Mesenchymal stem cell (in vitro differentiated cells and primary cell): ENCODE results near the gene TECR. TPM values are rescaled to one million over a fixed set of nuclear protein-coding genes. Genes with fewer than 3 reads are reported as not detected.

Source experiments
- DNase-seq: peaks from one replicate; pipeline ENCODE4 v3.0.0-alpha.2; 2013
- H2AFZ ChIP-seq: one replicate; pipeline ENCODE4 v1.6.1; 2013; ENCODE audit warnings: low read depth, mild to moderate bottlenecking, control low read depth, inconsistent platforms, low read length, moderate library complexity
- H2AK5ac ChIP-seq: 2 replicates; pipeline ENCODE4 v1.6.1; 2013; ENCODE audit warnings: low read length, moderate library complexity, mild to moderate bottlenecking, inconsistent platforms; ENCODE audit not compliant: severe bottlenecking
- H2BK120ac ChIP-seq: one replicate; pipeline ENCODE4 v1.6.1; 2013; ENCODE audit warnings: low read depth, mild to moderate bottlenecking, inconsistent platforms, low read length, moderate library complexity
- H2BK12ac ChIP-seq, 2 experiments: one replicate each; pipeline ENCODE4 v1.6.1; 2013; ENCODE audit warnings: inconsistent platforms in 2 of 2, low read length in 2 of 2, mild to moderate bottlenecking in 2 of 2, moderate library complexity in 2 of 2, control low read depth in 1 of 2
- H2BK15ac ChIP-seq: one replicate; pipeline ENCODE4 v1.6.1; 2013; ENCODE audit warnings: mild to moderate bottlenecking, low read depth, inconsistent platforms; ENCODE audit not compliant: poor library complexity, severe bottlenecking
- H2BK5ac ChIP-seq: 2 replicates; pipeline ENCODE4 v1.6.1; 2013; ENCODE audit warnings: low read depth, mild to moderate bottlenecking, low read length, control low read depth, inconsistent platforms; ENCODE audit not compliant: poor library complexity, severe bottlenecking
- H3K14ac ChIP-seq, 2 experiments: one replicate each; pipeline ENCODE4 v1.6.1; 2013; ENCODE audit warnings: inconsistent platforms in 2 of 2, low read length in 2 of 2, control low read depth in 1 of 2, mild to moderate bottlenecking in 1 of 2, moderate library complexity in 1 of 2
- H3K18ac ChIP-seq, 2 experiments: one replicate each; pipeline ENCODE4 v1.6.1; 2013; ENCODE audit warnings: inconsistent platforms in 2 of 2, low read length in 2 of 2, control low read depth in 1 of 2, low read depth in 1 of 2, mild to moderate bottlenecking in 1 of 2
- H3K23ac ChIP-seq, 2 experiments: one replicate each; pipeline ENCODE4 v1.6.1; 2013; ENCODE audit warnings: inconsistent platforms in 2 of 2, low read length in 2 of 2, mild to moderate bottlenecking in 2 of 2, moderate library complexity in 2 of 2, control low read depth in 1 of 2
- H3K27ac ChIP-seq: 2 replicates; pipeline ENCODE4 v1.5.1; 2013; ENCODE audit warnings: mild to moderate bottlenecking, moderate library complexity, low read length, control low read depth, inconsistent platforms; ENCODE audit not compliant: poor library complexity, severe bottlenecking
- H3K27me3 ChIP-seq, 2 experiments: 2 replicates each; pipeline versions ENCODE4 v1.6.1 to v1.7.0; 2013; ENCODE audit warnings: low read length in 2 of 2, mild to moderate bottlenecking in 2 of 2, moderate library complexity in 2 of 2, control low read depth in 1 of 2, inconsistent platforms in 1 of 2; ENCODE audit not compliant: control insufficient read depth in 1 of 2, insufficient read depth in 1 of 2
- H3K36me3 ChIP-seq, 2 experiments: 2 replicates each; pipeline versions ENCODE4 v1.6.1 to v1.7.0; 2013; ENCODE audit warnings: low read length in 2 of 2, control low read depth in 1 of 2, inconsistent platforms in 1 of 2, low read depth in 1 of 2, mild to moderate bottlenecking in 1 of 2; ENCODE audit not compliant: insufficient read depth in 2 of 2, control insufficient read depth in 1 of 2
- H3K4ac ChIP-seq, 2 experiments: one replicate each; pipeline ENCODE4 v1.6.1; 2013; ENCODE audit warnings: inconsistent platforms in 2 of 2, low read length in 2 of 2, mild to moderate bottlenecking in 2 of 2, moderate library complexity in 2 of 2, control low read depth in 1 of 2, low read depth in 1 of 2
- H3K4me1 ChIP-seq: 2 replicates; pipeline ENCODE4 v1.6.1; 2013; ENCODE audit warnings: low read depth, low read length, control low read depth; ENCODE audit not compliant: control insufficient read depth, insufficient read depth
- H3K4me2 ChIP-seq: 2 replicates; pipeline ENCODE4 v1.6.1; 2013; ENCODE audit warnings: low read length, mild to moderate bottlenecking, inconsistent platforms; ENCODE audit not compliant: poor library complexity, severe bottlenecking
- H3K4me3 ChIP-seq, 2 experiments: 2 replicates each; pipeline versions ENCODE4 v1.5.1 to v1.7.0; 2013; ENCODE audit warnings: low read length in 2 of 2, mild to moderate bottlenecking in 2 of 2, control low read depth in 1 of 2, low read depth in 1 of 2; ENCODE audit not compliant: insufficient read depth in 1 of 2
- H3K79me1 ChIP-seq: replicated peaks from 2 replicates; pipeline ENCODE4 v1.6.1; 2013; ENCODE audit warnings: mild to moderate bottlenecking, control low read depth, low read length, inconsistent platforms; ENCODE audit not compliant: poor library complexity, severe bottlenecking
- H3K9ac ChIP-seq: 2 replicates; pipeline ENCODE4 v1.7.0; 2013; ENCODE audit warnings: mild to moderate bottlenecking, low read length, moderate library complexity
- H3K9me3 ChIP-seq: 2 replicates; pipeline ENCODE4 v1.7.0; 2013; ENCODE audit warnings: mild to moderate bottlenecking, low read length; ENCODE audit not compliant: control insufficient read depth
- H4K8ac ChIP-seq: one replicate; pipeline ENCODE4 v1.6.1; 2013; ENCODE audit warnings: inconsistent platforms, mild to moderate bottlenecking, low read length, moderate library complexity
- H4K91ac ChIP-seq: one replicate; pipeline ENCODE4 v1.6.1; 2013; ENCODE audit warnings: mild to moderate bottlenecking, low read length, inconsistent platforms
- WGBS: methylation state at CpG from one replicate; pipeline ENCODE4 v1.1.7; 2013; ENCODE audit warnings: mixed read lengths; 5-methylcytosine and 5-hydroxymethylcytosine counted together
- polyA plus RNA-seq, 2 experiments: library from polyadenylated mRNA; stranded (reverse); fragments of 200-250 nt; gene quantifications; one replicate each; pipeline ENCODE4 v1.2.3, GENCODE V29; 2013

Gene TECR
- polyA plus RNA-seq (2013, experiment 1 of 2), result 136 TPM
- polyA plus RNA-seq (2013, experiment 2 of 2), result 131 TPM

DNA sequence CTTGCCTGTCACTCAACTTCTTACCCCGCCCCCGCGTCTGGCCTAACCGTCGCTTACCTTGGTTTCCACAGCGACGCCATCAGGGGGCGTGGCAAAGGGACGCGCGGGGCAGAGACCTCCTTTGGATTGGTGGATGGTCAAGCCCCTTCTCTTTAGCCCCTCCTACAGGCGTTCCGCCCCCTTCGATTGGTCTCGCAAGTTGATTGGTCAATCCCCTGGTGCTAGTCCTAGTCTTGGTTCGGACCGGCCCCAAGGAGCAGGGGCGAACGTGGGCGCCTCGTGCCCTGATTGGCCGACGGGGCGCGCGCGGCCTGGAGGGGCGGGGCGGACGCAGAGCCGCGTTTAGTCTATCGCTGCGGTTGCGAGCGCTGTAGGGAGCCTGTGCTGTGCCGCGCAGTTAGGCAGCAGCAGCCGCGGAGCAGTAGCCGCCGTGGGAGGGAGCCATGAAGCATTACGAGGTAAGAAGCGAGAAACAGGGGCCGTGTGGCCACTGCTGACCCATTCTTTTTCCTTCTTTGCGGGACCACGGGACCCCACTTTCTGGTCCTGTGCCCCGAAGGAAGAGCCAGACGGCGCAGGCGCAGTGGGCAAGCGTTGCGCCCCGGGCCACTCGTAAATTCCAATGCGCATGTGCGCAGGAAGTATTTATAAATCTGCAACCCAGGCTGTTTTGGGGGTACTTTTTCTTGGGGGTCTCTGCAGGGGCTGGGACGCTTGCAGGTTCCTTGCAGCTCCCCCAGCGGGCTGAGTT is at the start of gene TECR:
TSS of gene TECR (plus strand) at position 341 of the 751 bp plus-strand sequence. CDS start at position 444, 103 bp downstream.
- Histone ChIP-seq H3K4ac (peak within 1 kb of the TSS in 1 of 2 experiments; percentile 88), H2AK5ac (no peak within 1 kb of the TSS), H2BK5ac (no peak within 1 kb of the TSS), H4K8ac (peak within 1 kb of the TSS; percentile 95), H3K4me3 (peak within 1 kb of the TSS; percentile 84 to 96), H3K14ac (peak within 1 kb of the TSS; percentile 57 to 95), H3K79me1 (peaks cover 15% of the 10 kb centered on the region), H3K27me3 (no peaks in the 10 kb centered on the region), H3K4me2 (peak within 1 kb of the TSS; percentile 98), H3K27ac (peak within 1 kb of the TSS; percentile 93), H3K18ac (peak within 1 kb of the TSS; percentile 88 to 98), H2BK15ac (peak within 1 kb of the TSS; percentile 83), H3K4me1 (peaks cover 18% of the 10 kb centered on the region), H4K91ac (peak within 1 kb of the TSS; percentile 87), H3K9ac (peak within 1 kb of the TSS; percentile 92), H3K9me3 (no peaks in the 10 kb centered on the region), H2AFZ (peak within 1 kb of the TSS; percentile 86), H2BK12ac (peak within 1 kb of the TSS; percentile 23 to 73), H3K36me3 (no peaks in the 10 kb centered on the region), H2BK120ac (peak within 1 kb of the TSS; percentile 19), H3K23ac (peak within 1 kb of the TSS; percentile 66 to 85)
- under 1% methylated on average over 59 of the region's 59 CpGs for WGBS
- peak; percentile 100 for DNase-seq

- no peaks in the 10 kb centered on the region for H3K9me3 ChIP-seq
- peak; percentile 43 for DNase-seq
- H4K8ac ChIP-seq, result peak overlapping the region; percentile 40
- WGBS, result 62% methylated on average over 43 of the region's 43 CpGs
- peak overlapping the region; percentile 54 for H4K91ac ChIP-seq
- H2BK5ac ChIP-seq, result peak overlapping the region; percentile 35
- H3K4ac ChIP-seq, result no peak overlapping the region
- no peak overlapping the region for H3K14ac ChIP-seq
- no peak overlapping the region for H2AFZ ChIP-seq
- H3K4me2 ChIP-seq, result no peak overlapping the region
- H3K27me3 ChIP-seq, result peaks cover 0 to under 1% of the 10 kb centered on the region in 2 experiments
- peak overlapping the region; percentile 94 for H2AK5ac ChIP-seq
- H3K9ac ChIP-seq, result no peak overlapping the region
- H3K23ac ChIP-seq, result no peak overlapping the region
- peak overlapping the region; percentile 8 for H3K27ac ChIP-seq
- H2BK120ac ChIP-seq, result no peak overlapping the region
- H3K4me3 ChIP-seq, result no peak overlapping the region
- H3K18ac ChIP-seq, result peak overlapping the region in 1 of 2 experiments; percentile 18
- peaks cover 44 to 86% of the 10 kb centered on the region in 2 experiments for H3K36me3 ChIP-seq
- no peak overlapping the region for H2BK15ac ChIP-seq
- peaks cover 48% of the 10 kb centered on the region for H3K4me1 ChIP-seq
- peaks cover 30% of the 10 kb centered on the region for H3K79me1 ChIP-seq
- peak overlapping the region in 1 of 2 experiments; percentile 33 for H2BK12ac ChIP-seq
Observed at GRCh38 chr19:14479975-14480699, 49.3 kb upstream of the TECR start.

- Histone ChIP-seq H3K4me3 (no peak overlapping the region), H2BK5ac (no peak overlapping the region), H3K18ac (no peak overlapping the region), H3K79me1 (peaks cover 32% of the 10 kb centered on the region), H2AFZ (no peak overlapping the region), H3K9me3 (no peaks in the 10 kb centered on the region), H2BK15ac (no peak overlapping the region), H3K4ac (no peak overlapping the region), H3K9ac (no peak overlapping the region), H4K8ac (peak overlapping the region; percentile 17), H3K27me3 (no peaks in the 10 kb centered on the region), H4K91ac (no peak overlapping the region), H3K4me1 (peaks cover 42% of the 10 kb centered on the region), H3K23ac (no peak overlapping the region), H2BK12ac (no peak overlapping the region), H2BK120ac (no peak overlapping the region), H3K36me3 (peaks cover 44 to 86% of the 10 kb centered on the region in 2 experiments), H2AK5ac (no peak overlapping the region), H3K4me2 (no peak overlapping the region), H3K27ac (peak overlapping the region; percentile 8), H3K14ac (no peak overlapping the region)
- DNase-seq, result peak; percentile 67
- WGBS, result 48% methylated on average over 3 of the region's 5 CpGs
Observed at GRCh38 chr19:14480700-14481079, 48.7 kb upstream of the TECR start.
